SKM-1 treated with dmso at 0.1 percent for 144 hours (cell line): ENCODE results near the gene PPP1R9A.

Experiments
- DNase-seq: peaks from one replicate; lab custom pipeline; 2025; ENCODE audit not compliant: unreplicated experiment; lab: John Stamatoyannopoulos, UW

The PPP1R9A gene

DNA sequence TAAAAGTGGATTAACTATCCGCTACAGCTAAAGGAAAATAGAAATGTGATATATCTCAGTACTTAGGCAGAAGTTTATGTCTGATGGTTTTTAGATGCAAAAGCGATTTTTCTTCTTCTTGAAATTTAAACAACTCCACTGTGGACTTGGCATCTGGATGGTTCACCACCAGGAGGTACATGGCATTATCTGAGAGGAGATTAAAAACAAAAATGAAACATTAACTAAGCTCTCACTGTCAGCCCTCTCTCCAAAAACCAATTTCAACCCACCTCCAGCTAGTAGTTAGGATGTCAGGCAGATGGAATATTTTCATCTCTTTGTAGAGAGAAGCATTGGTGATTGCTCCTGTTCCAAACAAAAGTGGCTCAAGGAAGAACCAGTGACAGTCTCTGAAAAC lies 404.0 kb downstream of the PPP1R9A start:
- no peak for DNase-seq

DNA sequence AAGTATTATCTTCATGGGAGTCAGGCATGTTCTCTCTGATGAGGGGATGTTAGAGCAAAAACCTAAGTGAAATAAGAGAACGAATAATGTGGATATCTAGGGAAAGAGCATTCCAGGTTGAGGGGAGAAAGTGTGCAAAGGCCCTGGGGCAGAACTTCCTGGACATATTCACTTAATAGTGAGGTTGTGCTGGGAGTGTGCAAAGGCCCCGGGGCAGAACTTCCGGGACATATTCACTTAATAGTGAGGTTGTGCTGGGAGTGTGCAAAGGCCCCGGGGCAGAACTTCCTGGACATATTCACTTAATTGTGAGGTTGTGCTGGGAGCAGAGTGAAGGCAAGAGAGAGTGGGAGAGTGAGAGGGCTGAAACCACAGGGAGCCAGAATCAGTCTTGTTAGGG lies 405.2 kb downstream of the PPP1R9A start:
- DNase-seq: no peak

GRCh38 chr7:95316588-95316987 lies 409.2 kb downstream of the PPP1R9A start:
- no peak for DNase-seq

GRCh38 chr7:95317546-95317945 lies 410.2 kb downstream of the PPP1R9A start:
- DNase-seq: no peak

DNA sequence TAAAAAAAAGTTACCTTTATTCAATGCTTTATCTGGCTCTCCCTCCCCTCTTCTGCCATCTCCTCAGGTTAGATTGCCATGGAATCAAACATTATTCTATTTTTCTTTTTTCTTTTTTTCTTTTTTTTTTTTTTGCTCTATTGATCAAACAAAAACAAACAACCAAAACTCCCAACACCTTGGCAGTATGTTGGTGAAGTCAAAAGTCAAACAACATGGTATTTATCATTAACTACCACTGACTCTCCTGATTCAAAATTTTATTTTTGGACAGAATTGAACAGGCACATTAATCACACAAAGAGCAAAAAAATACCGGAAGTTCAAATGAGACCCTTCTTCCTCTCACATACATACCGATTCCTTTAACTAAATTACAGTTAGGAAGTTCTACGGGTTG lies 410.6 kb downstream of the PPP1R9A start:
- no peak for DNase-seq

- DNase-seq: no peak
Measured at GRCh38 chr7:95318501-95319100, 411.2 kb downstream of the PPP1R9A start.

GRCh38 chr7:95319570-95319969 lies 412.2 kb downstream of the PPP1R9A start:
- DNase-seq: no peak

GRCh38 chr7:95320651-95321050 lies 413.3 kb downstream of the PPP1R9A start:
- no peak for DNase-seq

DNA sequence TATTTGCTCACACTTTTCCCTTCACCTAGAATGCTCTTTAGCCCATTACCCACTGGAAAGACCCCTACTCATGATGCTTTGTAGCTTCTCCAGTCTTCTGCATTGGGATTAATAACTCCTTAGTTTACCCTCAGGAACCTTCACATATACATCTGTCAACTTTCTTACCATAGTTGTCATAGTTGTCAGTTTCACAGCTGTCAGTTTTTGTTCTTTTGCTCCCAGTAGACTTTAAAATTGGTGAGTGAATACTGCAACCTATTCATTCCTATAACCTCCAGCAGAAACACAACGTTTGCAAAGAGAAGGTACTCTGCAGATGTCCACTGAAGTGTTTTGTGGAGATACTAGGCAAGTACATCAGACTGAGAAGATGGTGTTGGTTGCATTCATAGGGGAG lies 414.3 kb downstream of the PPP1R9A start:
- no peak for DNase-seq

GRCh38 chr7:95322396-95322795 lies 415.0 kb downstream of the PPP1R9A start:
- no peak for DNase-seq

GRCh38 chr7:95322854-95323253 lies 415.5 kb downstream of the PPP1R9A start:
- no peak for DNase-seq

- DNase-seq: no peak
Measured at GRCh38 chr7:95323410-95324129, 416.2 kb downstream of the PPP1R9A start.

DNA sequence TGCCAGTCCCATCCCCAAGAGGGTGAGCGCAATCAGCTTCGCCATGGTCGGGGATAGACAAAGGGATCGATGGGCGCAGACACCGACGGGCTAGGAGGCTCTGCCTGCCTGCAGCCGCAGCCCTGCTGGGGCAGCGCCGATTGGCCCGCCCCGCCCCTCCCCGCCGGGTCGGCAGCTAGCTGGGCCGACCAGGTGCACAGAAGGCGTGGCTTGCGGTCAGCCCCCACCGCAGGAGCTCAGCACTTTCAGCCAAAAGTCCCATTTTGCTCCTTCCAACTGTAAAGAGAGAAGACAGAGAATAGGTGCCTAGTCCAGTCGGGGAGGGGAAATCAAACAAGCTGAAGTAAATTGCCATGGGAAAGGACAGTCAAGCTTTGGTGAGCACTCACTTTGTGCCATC lies 417.0 kb downstream of the PPP1R9A start, which contains the start of gene PON1:
Gene PON1, minus strand, starts transcription at position 102 of the 400 bp plus-strand sequence. Its CDS starts 57 bp downstream, at position 45.
- DNase-seq: no peak

- no peak for DNase-seq
Measured at GRCh38 chr7:95327356-95327755, 420.0 kb downstream of the PPP1R9A start.

DNA sequence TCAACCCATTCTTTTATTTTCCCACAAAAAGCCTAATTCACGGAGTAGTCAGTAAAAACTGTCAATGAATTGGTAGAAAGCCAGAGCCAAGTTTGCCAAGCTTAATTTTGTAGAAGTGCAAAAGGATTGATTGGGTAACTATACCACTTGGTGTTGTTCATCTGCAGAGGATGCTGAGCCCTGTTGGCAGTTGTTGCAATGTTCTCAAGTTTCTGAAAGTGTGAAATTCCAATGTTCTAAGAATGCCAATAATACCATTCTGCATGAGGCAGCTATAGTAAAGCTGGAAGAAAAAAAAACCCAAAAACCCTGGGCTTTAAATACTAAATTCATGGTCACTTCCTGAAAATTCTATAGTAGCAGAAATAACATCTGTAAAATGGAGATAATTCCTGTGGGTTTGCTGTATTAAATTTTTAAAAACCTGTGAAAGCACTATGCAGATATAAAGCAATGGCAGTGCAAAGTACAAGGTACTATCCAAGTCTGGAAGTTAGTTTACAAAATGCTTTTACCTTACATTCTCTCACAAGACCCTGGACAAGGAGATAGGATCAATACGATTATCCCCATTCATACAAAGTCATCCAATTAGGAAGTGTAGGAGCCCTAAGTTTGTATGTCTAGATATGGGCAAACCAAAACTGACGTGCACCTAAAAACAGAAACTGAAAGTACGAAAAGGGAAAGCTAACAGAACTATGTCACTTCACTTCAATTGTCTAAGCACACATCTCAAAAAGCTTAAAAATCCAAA lies 423.0 kb downstream of the PPP1R9A start:
- DNase-seq: no peak

- DNase-seq: no peak
Measured at GRCh38 chr7:95330961-95331337, 423.6 kb downstream of the PPP1R9A start.

- DNase-seq: no peak
Measured at GRCh38 chr7:95334447-95334846, 427.1 kb downstream of the PPP1R9A start.

- DNase-seq: no peak
Measured at GRCh38 chr7:95335093-95335492, 427.7 kb downstream of the PPP1R9A start.

DNA sequence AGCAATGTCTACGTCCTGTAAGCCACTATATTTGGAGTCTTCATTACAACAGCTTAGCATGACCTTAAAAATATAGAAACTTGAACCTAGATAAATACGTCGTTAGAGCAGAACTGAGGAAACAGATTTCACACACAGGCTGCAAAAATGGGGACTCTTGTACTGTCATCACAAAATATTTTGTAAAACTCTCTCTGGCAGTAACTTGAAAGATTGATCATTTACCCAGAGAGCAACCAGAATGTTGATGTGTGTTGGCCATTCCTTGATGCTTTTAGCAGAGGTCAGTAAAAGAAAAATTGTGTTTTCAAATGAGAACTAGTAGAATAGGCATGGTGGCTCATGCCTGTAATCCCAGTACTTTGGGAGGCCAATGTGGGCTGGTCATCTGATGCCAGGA lies 431.4 kb downstream of the PPP1R9A start:
- no peak for DNase-seq

DNA sequence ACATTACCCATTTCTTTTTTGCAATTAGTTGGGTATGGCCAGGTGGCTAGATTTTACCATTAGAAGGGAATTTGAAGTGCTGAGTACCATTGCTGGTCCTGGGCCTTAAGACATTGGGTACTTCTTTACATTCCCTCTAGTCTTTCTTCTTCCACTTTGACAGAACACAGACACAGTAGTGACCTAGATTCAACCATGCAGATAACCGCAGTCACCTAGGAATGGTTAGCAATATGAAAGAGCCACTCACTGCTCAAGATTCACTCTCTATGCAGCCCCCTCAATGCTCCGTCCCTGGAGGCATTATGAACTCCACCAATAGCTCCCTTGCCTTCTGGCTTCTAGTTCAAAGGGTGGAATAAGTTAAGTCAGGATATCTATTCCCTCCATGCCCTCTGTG lies 433.1 kb downstream of the PPP1R9A start:
- DNase-seq: no peak

DNA sequence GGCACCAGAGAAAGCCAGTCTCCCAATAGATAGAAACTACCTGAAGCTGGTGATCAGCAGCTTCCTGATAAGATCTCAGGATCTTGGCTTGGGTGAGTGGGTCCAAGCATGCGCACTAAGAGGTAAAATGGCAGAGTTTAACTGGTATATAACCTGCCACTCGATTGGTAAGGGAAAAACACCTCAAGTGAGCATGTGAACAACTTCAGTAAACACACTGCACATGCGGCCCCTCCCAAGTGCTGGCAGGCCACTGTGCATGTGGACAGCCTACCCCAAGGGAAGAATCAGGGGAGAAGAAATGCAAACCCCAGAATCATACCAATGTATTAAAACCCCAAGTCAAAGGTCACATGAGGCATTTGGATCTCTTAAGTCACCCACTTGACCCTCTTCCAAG lies 434.6 kb downstream of the PPP1R9A start:
- no peak for DNase-seq

- DNase-seq: no peak
Measured at GRCh38 chr7:95342642-95343307, 435.4 kb downstream of the PPP1R9A start.
